ENCODE data around the gene PRSS2.

GRCh38 chr7:142759433-142759832 lies 11.3 kb upstream of the PRSS2 start:
- TF ChIP-seq CTCF (IDR thresholded peaks at IDR 0.05), result no peak
- no peak for TF ChIP-seq POLR2A (IDR thresholded peaks at IDR 0.05)

All from testis (tissue), 2 donors.